Measurements from ENCODE around the gene MARCHF9.

MARCHF9 gene

GRCh38 chr12:57749061-57749460 is 5.8 kb upstream of the MARCHF9 start:
- Histone ChIP-seq H3K27ac (ENCODE audit: low read depth, low read length) (no peak overlapping the region), H3K27me3 (ENCODE audit: low read length) (no peaks in the 10 kb centered on the region), H3K4me3 (ENCODE audit: insufficient read depth, low read length, poor library complexity, severe bottlenecking) (no peak overlapping the region), H3K9me3 (ENCODE audit: insufficient read depth, low read length) (no peaks in the 10 kb centered on the region), H3K9me2 (replicated peaks; ENCODE audit: insufficient read depth, low read length) (no peaks in the 10 kb centered on the region), H3K79me2 (ENCODE audit: insufficient read depth, low read length) (peaks cover 28% of the 10 kb centered on the region), H4K20me1 (ENCODE audit: low read depth, low read length) (no peaks in the 10 kb centered on the region), H3K9ac (ENCODE audit: low read length) (no peak overlapping the region), H3F3A (ENCODE audit: insufficient read depth) (peaks cover 36% of the 10 kb centered on the region), H3K36me3 (ENCODE audit: low read length) (peaks cover 10% of the 10 kb centered on the region; the same call in 1 of the 2 replicates), H2AFZ (ENCODE audit: low read depth, low read length, severe bottlenecking) (no peak overlapping the region), H3K4me2 (ENCODE audit: low read depth, low read length, poor library complexity, severe bottlenecking) (no peak overlapping the region)
- TF ChIP-seq EZH2phosphoT487 (conservative IDR thresholded peaks at IDR 0.05; ENCODE audit: low read length): no peak
- no peak for TF ChIP-seq CTCF (IDR thresholded peaks at IDR 0.05; ENCODE audit: insufficient read depth, low read length, poor library complexity, severe bottlenecking)

GRCh38 chr12:57750561-57751431 is 4.1 kb upstream of the MARCHF9 start:
- Histone ChIP-seq H3K9me3 (ENCODE audit: insufficient read depth, low read length) (no peaks in the 10 kb centered on the region), H3K9me2 (replicated peaks; ENCODE audit: insufficient read depth, low read length) (no peaks in the 10 kb centered on the region), H3K36me3 (ENCODE audit: low read length) (peaks cover 10% of the 10 kb centered on the region; the same call in 1 of the 2 replicates), H3K79me2 (ENCODE audit: insufficient read depth, low read length) (peaks cover 28% of the 10 kb centered on the region), H4K20me1 (ENCODE audit: low read depth, low read length) (no peaks in the 10 kb centered on the region), H3K4me3 (ENCODE audit: insufficient read depth, low read length, poor library complexity, severe bottlenecking) (peak overlapping the region; percentile 71), H3K4me2 (ENCODE audit: low read depth, low read length, poor library complexity, severe bottlenecking) (peak overlapping the region; percentile 72), H3K27me3 (ENCODE audit: low read length) (no peaks in the 10 kb centered on the region), H3K9ac (ENCODE audit: low read length) (peak overlapping the region; percentile 72), H2AFZ (ENCODE audit: low read depth, low read length, severe bottlenecking) (no peak overlapping the region), H3F3A (ENCODE audit: insufficient read depth) (peaks cover 38% of the 10 kb centered on the region), H3K27ac (ENCODE audit: low read depth, low read length) (peak overlapping the region; percentile 41)
- TF ChIP-seq EZH2phosphoT487 (conservative IDR thresholded peaks at IDR 0.05; ENCODE audit: low read length): no peak
- TF ChIP-seq CTCF (IDR thresholded peaks at IDR 0.05; ENCODE audit: insufficient read depth, low read length, poor library complexity, severe bottlenecking): no peak

GRCh38 chr12:57751432-57751787 is 3.5 kb upstream of the MARCHF9 start:
- H3K9me3 ChIP-seq (ENCODE audit: insufficient read depth, low read length): no peaks in the 10 kb centered on the region
- H4K20me1 ChIP-seq (ENCODE audit: low read depth, low read length): no peaks in the 10 kb centered on the region
- H3K79me2 ChIP-seq (ENCODE audit: insufficient read depth, low read length): peaks cover 28% of the 10 kb centered on the region
- peaks cover 38% of the 10 kb centered on the region for H3F3A ChIP-seq (ENCODE audit: insufficient read depth)
- H3K36me3 ChIP-seq (ENCODE audit: low read length): peaks cover 10% of the 10 kb centered on the region; the same call in 1 of the 2 replicates
- H3K9ac ChIP-seq (ENCODE audit: low read length): peak overlapping the region; percentile 72
- peak overlapping the region; percentile 71 for H3K4me3 ChIP-seq (ENCODE audit: insufficient read depth, low read length, poor library complexity, severe bottlenecking)
- peak overlapping the region; percentile 41 for H3K27ac ChIP-seq (ENCODE audit: low read depth, low read length)
- H3K4me2 ChIP-seq (ENCODE audit: low read depth, low read length, poor library complexity, severe bottlenecking): peak overlapping the region; percentile 72
- H2AFZ ChIP-seq (ENCODE audit: low read depth, low read length, severe bottlenecking): no peak overlapping the region
- no peaks in the 10 kb centered on the region for H3K27me3 ChIP-seq (ENCODE audit: low read length)
- no peaks in the 10 kb centered on the region for H3K9me2 ChIP-seq (replicated peaks; ENCODE audit: insufficient read depth, low read length)
- TF ChIP-seq CTCF (IDR thresholded peaks at IDR 0.05; ENCODE audit: insufficient read depth, low read length, poor library complexity, severe bottlenecking) (no peak), EZH2phosphoT487 (conservative IDR thresholded peaks at IDR 0.05; ENCODE audit: low read length) (no peak)
